ENCODE measurements around the gene UBA3.
A peak's percentile ranks its signal among the peaks of the same experiment; 100 is the strongest.

UBA3 gene

GRCh38 chr3:69121513-69121912 is 41.3 kb upstream of the UBA3 start:
- H3K4me3 ChIP-seq (ENCODE audit: low read length): no peak overlapping the region
- no peak for DNase-seq (ENCODE audit: low read depth)

GRCh38 chr3:69120879-69121464 is 40.8 kb upstream of the UBA3 start:
- H3K4me3 ChIP-seq (ENCODE audit: low read length): no peak overlapping the region
- TF ChIP-seq, protein P1, sequence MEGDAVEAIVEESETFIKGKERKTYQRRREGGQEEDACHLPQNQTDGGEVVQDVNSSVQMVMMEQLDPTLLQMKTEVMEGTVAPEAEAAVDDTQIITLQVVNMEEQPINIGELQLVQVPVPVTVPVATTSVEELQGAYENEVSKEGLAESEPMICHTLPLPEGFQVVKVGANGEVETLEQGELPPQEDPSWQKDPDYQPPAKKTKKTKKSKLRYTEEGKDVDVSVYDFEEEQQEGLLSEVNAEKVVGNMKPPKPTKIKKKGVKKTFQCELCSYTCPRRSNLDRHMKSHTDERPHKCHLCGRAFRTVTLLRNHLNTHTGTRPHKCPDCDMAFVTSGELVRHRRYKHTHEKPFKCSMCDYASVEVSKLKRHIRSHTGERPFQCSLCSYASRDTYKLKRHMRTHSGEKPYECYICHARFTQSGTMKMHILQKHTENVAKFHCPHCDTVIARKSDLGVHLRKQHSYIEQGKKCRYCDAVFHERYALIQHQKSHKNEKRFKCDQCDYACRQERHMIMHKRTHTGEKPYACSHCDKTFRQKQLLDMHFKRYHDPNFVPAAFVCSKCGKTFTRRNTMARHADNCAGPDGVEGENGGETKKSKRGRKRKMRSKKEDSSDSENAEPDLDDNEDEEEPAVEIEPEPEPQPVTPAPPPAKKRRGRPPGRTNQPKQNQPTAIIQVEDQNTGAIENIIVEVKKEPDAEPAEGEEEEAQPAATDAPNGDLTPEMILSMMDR (IDR thresholded peaks at IDR 0.05; ENCODE audit: insufficient read depth, low read depth, low read length, missing control alignments): peak; percentile 99
- peak; percentile 89 for DNase-seq (ENCODE audit: low read depth)

More at GRCh38 chr3:69121513-69121912, 41.3 kb upstream of the UBA3 start:
- TF ChIP-seq, protein P1 (IDR thresholded peaks at IDR 0.05; ENCODE audit: insufficient read depth, low read depth, low read length, missing control alignments): no peak

DNA sequence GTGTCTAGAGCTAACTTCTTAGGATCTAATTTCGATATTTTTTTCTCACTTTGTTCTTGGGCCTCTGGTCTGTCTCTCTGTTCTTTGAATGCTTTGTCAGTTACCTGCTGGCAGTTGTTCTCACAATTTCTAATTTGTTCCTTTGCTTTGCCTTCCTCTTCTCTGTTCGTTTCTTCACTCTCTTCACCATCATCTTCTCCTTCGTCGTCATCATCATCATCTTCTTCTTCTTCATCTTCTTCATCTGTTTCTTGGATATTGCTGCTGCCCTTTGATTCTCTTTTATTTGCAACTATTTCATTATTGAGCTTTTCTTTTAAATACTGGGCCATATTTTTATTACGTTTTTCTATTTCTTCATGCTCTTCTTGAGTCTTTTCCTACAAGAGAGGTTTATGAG is 39.5 kb upstream of the UBA3 start:
- no peak overlapping the region for H3K4me3 ChIP-seq (ENCODE audit: low read length)
- TF ChIP-seq, protein P1 (IDR thresholded peaks at IDR 0.05; ENCODE audit: insufficient read depth, low read depth, low read length, missing control alignments): no peak
- no peak for DNase-seq (ENCODE audit: low read depth)

DNA sequence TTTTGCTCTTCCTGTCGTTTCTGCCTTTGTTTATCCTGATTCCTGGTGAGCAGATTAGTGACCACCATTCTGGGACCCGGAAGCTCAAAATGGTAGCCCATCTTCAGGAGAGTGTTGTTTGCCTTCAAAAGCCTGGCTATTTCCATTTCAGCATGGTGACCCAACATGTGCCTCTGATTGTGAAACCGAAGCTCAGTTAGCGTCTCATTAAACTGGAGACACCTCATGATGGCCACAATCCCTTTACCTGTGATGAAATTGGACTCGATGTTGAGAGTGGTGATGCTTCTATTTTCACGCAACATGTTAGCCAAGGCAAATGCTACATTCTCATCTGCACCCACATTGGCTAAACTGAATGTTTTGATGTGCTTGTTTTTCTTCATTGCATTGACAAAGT is 39.0 kb upstream of the UBA3 start:
- DNase-seq (ENCODE audit: low read depth): no peak
- no peak overlapping the region for H3K4me3 ChIP-seq (ENCODE audit: low read length)
- TF ChIP-seq, protein P1 (IDR thresholded peaks at IDR 0.05; ENCODE audit: insufficient read depth, low read depth, low read length, missing control alignments): no peak

GRCh38 chr3:69118555-69118954 is 38.4 kb upstream of the UBA3 start:
- TF ChIP-seq, protein P1 (IDR thresholded peaks at IDR 0.05; ENCODE audit: insufficient read depth, low read depth, low read length, missing control alignments): no peak
- no peak for DNase-seq (ENCODE audit: low read depth)
- H3K4me3 ChIP-seq (ENCODE audit: low read length): no peak overlapping the region

GRCh38 chr3:69116897-69117296 is 36.7 kb upstream of the UBA3 start:
- no peak overlapping the region for H3K4me3 ChIP-seq (ENCODE audit: low read length)
- peak; percentile 34 for DNase-seq (ENCODE audit: low read depth)
- TF ChIP-seq, protein P1 (IDR thresholded peaks at IDR 0.05; ENCODE audit: insufficient read depth, low read depth, low read length, missing control alignments): no peak

- DNase-seq (ENCODE audit: low read depth): no peak
- no peak overlapping the region for H3K4me3 ChIP-seq (ENCODE audit: low read length)
- TF ChIP-seq, protein P1 (IDR thresholded peaks at IDR 0.05; ENCODE audit: insufficient read depth, low read depth, low read length, missing control alignments): no peak
Measured at GRCh38 chr3:69116162-69116561, 36.0 kb upstream of the UBA3 start.
